ENCODE data around the gene SLC8A1.

SLC8A1 gene

DNA sequence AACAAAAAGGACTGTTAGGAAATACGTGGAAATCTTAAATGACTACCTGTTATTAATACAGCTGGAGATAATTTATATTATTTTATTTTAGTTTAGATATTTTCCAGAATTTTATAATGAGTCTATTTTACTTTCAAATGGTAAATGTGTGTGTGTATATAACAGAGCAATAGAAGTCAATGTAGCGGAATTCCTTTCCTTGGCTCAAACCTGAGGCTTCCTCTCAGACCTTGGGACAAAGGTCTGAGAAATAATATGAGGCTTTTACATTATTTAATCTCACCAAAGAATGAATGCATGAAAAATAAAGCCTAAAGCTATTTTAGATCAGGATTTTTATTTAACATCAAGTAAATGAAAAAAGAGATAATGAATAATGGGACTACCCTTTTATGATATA is 65.7 kb downstream of the SLC8A1 start:
- no peak for DNase-seq (ENCODE audit: extremely low read depth, low read depth)
- TF ChIP-seq, protein P1, sequence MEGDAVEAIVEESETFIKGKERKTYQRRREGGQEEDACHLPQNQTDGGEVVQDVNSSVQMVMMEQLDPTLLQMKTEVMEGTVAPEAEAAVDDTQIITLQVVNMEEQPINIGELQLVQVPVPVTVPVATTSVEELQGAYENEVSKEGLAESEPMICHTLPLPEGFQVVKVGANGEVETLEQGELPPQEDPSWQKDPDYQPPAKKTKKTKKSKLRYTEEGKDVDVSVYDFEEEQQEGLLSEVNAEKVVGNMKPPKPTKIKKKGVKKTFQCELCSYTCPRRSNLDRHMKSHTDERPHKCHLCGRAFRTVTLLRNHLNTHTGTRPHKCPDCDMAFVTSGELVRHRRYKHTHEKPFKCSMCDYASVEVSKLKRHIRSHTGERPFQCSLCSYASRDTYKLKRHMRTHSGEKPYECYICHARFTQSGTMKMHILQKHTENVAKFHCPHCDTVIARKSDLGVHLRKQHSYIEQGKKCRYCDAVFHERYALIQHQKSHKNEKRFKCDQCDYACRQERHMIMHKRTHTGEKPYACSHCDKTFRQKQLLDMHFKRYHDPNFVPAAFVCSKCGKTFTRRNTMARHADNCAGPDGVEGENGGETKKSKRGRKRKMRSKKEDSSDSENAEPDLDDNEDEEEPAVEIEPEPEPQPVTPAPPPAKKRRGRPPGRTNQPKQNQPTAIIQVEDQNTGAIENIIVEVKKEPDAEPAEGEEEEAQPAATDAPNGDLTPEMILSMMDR (IDR thresholded peaks at IDR 0.05; ENCODE audit: low read depth, low read length): no peak

DNA sequence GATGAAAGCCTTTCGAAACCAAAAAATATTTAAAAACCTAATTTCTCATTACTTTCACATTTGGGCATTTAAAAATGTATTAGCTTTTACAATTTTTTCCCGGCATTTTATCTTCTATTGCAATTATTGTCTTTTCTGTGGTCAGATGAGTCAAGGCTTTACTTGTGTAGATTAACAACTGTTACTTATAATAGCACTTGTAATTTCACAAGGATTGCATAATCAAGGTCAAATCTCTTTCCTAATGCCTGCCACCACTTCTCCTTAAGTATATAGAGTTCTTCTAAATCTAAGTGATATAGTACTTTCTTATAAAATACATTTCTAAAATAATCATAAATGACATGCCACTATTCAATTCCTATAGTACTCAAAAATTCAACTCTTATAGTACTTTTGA is 67.2 kb downstream of the SLC8A1 start:
- DNase-seq (ENCODE audit: extremely low read depth, low read depth): peak; percentile 61
- TF ChIP-seq, protein P1 (IDR thresholded peaks at IDR 0.05; ENCODE audit: low read depth, low read length): no peak

DNA sequence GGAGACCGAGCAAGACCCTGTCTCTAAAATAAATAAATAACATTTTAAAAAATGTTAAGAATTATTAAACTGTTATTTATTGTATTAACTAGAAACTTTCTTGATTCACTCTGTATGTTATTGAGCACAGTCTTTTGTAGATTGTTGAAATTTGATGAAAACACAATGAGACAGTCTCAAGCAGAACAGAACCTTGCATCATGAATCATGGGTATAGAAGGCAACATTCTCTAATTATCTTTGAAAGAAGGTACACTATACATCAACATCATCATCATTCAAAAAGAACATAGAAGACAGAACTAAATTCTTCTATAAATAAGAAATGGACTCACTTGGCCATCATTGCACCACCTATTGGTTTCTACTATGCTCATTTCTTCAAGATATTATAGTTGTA is 67.7 kb downstream of the SLC8A1 start:
- TF ChIP-seq, protein P1 (IDR thresholded peaks at IDR 0.05; ENCODE audit: low read depth, low read length): no peak
- DNase-seq (ENCODE audit: extremely low read depth, low read depth): no peak

DNA sequence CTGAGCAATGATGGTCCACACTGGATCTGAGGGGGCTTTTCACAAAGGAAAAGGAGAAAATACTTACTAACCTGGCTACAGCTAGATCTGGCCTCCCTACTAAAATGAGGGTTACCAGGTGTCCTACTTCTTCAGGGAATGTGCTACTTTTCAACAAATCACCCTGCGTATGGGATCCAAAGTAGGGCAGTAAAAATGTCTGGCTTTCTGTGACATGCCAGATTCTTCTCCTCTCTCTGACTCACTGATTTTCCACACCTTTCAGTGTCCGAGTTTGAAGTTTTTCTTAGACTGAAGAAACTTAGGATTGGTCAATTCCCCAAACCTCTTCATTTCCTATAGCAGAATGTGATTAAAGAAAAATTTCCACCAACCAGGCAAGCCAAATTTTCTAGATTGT is 71.2 kb downstream of the SLC8A1 start:
- TF ChIP-seq, protein P1 (IDR thresholded peaks at IDR 0.05; ENCODE audit: low read depth, low read length): no peak

DNA sequence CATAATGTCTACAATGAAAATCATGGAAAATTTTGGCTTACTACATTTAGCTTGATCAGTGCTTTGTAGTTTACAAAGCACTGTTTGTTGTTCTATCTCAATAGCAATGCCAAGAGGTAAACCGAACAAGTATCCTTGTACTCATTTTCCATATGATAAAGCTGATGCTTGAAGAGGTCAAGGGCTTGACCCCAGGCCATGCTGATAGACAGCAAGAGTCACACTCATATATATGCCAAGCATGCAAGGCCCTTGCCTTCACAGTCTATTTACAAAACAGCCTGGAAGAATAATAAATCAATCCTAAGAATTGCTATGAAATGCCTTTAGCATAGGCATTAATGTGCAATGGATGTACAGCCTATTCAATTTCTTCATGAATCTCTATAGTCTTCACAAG is 71.8 kb downstream of the SLC8A1 start:
- no peak for DNase-seq (ENCODE audit: extremely low read depth, low read depth)
- TF ChIP-seq, protein P1 (IDR thresholded peaks at IDR 0.05; ENCODE audit: low read depth, low read length): no peak

More for the DNA sequence above, 71.2 kb downstream of the SLC8A1 start:
- no peak for DNase-seq (ENCODE audit: extremely low read depth, low read depth)

DNA sequence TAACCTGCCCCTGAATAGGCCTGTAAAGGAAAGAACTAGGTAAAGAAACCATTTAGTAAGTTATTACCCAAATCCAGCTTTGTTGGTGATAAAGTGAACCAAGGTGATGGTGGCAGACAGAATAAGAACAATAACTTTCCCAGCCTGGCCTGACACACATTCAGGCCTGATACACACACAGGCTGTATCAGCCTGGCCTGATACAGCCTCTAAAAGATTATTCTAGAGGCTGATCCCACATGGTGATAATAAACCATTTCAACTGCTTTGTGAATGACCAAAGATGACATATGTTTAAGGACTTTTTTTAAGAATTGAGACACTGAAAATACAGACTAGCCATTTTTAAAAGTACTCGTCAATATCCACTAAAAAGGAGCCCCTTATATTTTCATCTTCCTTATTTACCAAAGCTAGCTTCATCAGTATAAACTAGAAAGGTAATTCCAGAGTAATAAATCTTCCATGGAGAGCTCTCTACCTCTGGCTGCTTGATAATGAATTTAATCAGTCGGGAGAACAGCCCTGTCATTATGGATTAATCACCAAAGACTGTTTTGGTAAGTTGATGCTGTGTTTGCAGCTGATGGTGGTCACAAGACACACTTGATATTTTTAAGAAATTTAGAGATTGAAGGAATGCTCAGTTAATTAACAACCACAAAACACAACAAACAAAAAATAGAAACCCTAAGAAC is 77.2 kb downstream of the SLC8A1 start:
- no peak for DNase-seq (ENCODE audit: extremely low read depth, low read depth)
- TF ChIP-seq, protein P1 (IDR thresholded peaks at IDR 0.05; ENCODE audit: low read depth, low read length): no peak

DNA sequence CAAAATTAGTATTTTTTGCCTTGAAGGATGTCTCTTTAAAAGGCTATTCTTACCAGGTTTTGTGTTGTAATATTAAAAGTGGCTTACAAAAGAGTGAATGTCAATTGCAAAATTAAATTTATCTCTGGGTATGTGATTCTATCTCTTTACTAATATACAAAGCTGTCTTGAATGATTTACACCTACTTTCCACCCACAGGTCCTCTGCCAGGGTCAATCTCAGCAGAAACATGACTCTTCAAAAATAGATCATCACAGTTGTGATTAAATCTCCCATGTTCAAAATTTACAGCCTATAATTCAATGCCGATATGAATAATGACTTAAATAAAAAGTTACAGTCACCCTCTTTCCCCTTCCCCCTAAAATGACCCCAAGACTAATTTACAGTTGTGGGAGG is 78.8 kb downstream of the SLC8A1 start:
- DNase-seq (ENCODE audit: extremely low read depth, low read depth): no peak

More for the DNA sequence above, 78.8 kb downstream of the SLC8A1 start:
- TF ChIP-seq, protein P1 (IDR thresholded peaks at IDR 0.05; ENCODE audit: low read depth, low read length): no peak

All from AG09319 (cell line).